IPS-NIHi7 (cell line): Measurements from ENCODE around the gene FAM241A.
"Not testable (repeated sequence)": the region's sequence is repeated elsewhere in the genome, so short reads cannot be mapped to it uniquely, and the experiment has no call there.

ENCODE experiments used
- DNase-seq: peaks from one replicate; pipeline ENCODE4 v3.0.0; 2012; ENCODE audit warnings: mixed read lengths; ENCODE audit errors: extremely low spot score

Gene FAM241A

DNA sequence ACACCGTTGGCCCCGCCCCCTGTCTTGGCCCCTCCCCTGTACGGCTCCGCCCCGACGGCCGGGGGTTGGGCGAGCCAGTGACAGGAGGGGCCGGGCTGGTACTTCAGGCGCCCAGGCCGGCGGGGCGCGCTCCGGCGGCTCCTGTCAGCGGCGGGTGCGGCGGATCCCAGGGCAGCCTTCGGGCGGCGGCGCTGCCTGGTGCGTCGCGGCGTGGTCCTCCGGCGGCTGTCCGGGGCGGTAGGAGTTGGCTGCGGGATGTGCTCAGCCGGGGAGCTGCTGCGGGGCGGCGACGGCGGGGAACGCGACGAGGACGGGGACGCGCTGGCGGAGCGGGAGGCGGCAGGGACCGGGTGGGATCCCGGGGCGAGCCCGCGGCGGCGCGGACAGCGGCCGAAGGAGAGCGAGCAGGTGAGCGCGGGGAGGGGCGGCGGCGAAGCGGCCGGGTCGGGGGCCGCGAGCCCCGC is at the start of gene FAM241A:
TSS of gene FAM241A (plus strand) at position 129 of the 464 bp plus-strand sequence. CDS start at position 256, 127 bp downstream.
- DNase-seq, result peak; percentile 98

GRCh38 chr4:112098841-112099530 is 46.3 kb upstream of the FAM241A start:
- DNase-seq, result no peak

DNA sequence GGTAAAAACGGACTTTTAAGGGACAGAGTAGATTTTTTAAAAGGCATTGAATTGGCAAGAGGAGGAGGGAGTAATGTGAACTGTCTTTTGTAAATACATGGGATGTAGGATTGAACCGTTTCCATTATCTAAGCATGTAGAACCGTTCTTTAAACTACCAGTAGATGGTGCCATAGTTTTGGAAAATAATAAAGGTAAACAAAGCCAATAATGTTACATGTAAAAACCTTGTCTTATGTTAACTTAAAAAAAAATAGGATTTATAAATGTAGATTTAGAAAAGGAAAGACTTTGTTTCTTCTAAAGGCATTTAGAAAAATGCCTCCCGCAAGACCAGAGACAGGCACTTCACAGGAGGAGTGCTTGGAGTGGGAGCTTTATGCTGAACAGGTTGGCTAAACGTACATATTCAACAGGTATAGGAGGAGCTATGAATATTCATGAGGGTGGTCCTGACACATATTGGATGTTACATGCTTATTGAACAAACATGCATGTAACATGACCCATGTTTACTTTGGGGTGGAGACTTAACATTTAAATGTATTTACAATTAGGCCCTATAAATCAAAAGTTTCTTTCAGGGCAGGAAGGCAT is 45.5 kb upstream of the FAM241A start:
- peak; percentile 48 for DNase-seq

GRCh38 chr4:112102875-112103370 is 42.3 kb upstream of the FAM241A start:
- no peak for DNase-seq

DNA sequence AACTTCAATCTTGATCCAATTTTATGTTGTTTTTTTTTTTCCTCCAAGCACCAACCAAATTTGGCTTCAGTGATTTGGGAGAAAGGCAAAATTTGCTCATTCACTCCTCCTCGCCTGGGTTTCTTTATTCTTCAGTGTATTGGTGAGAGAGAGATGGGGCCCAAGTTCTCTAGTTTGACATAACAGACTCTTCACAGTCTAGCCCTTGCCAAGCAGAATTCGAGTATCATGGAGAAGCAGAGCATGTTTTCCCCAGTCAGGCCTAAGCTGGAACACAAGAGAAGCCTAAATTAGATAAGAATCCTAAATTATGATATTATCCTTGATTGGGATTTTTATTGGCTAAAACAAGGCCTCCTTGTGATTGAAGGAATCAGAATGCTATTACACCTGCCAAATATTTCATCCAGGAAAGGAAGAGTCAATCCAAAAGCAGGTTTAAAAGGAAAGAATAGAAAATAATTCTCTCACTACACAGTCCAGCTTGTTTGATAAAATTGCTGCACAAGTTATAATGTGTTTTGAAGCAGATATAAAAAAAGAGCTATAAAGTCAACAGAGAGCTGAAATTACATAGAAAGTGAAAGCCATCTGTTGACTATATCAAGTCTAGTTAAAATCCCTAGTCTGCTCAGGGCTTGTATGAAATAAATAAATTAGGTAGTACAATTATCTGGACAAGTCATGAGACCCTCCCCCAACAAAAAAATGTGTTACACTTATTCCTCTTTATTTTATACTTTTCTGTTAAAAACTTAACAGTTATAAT is 39.9 kb upstream of the FAM241A start:
- DNase-seq, result no peak

GRCh38 chr4:112109360-112110058 is 35.7 kb upstream of the FAM241A start:
- DNase-seq, result no peak

GRCh38 chr4:112110059-112110425 is 35.2 kb upstream of the FAM241A start:
- DNase-seq, result no peak

GRCh38 chr4:112111306-112111705 is 33.9 kb upstream of the FAM241A start:
- DNase-seq, result no peak

DNA sequence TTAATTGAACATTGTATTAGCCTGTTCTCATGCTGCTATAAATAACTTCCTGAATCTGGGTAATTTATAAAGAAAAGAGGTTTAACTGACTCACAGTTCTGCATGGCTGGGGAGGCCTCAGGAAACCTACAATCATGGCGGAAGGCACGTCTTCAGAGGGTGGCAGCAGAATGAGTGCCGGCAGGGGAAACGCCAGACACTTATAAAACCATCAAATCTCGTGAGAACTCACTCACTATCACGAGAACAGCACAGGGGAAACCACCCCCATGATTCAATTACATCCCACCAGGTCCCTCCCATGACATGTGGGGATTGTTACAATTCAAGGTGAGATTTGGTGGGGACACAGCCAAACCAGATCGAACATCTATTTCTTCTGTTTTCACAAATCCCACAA is 33.2 kb upstream of the FAM241A start:
- DNase-seq, result not testable (repeated sequence)

- no peak for DNase-seq
Measured at GRCh38 chr4:112112590-112113170, 32.6 kb upstream of the FAM241A start.

DNA sequence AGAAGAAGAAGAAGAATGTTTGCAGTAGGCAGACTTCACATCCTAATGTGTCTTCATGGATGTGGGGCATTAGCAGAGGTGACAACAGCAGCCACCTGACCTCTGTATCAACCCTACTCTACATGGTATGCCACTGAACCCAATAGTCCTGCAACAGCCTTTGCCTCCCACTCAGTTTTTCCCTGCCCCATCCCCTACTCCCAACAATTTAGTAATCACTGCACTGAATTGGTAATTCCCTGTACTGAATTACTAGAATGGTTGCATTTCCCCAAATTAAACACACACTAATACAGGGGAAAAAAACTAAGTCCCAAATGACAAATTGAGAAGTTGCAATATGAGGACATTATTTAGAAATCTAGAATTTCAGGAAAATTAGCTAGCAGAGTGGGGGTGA is 31.4 kb upstream of the FAM241A start:
- DNase-seq, result no peak

GRCh38 chr4:112114452-112114851 is 30.8 kb upstream of the FAM241A start:
- DNase-seq, result no peak

DNA sequence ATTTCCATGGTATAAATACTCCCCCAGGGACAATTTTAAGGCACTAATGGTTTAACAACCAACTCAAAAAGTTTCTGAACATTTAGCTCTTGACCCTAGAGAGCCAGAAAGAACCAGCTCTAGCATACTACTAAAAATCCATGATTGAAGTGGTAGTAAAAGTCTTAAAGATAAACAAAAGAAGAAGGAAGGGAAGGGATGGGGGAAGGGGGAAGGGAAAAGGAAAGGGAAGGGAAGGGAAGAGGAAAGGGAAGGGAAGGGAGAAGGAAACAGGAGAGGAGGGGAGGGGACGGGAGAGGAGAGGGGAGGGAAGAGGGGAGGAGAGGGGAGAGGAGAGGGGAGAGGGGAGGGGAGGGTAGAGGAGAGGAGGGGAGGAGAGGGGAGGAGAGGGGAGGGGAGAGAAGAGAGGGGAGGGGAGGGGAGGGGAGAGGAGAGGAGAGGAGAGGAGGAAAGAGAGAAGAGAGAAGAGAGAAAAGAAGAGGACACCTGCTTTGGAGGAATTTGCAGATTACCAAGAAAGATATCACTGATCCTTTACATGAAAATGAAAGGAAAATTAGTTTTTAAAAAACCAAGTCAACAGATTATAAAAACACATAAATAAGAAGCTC is 26.4 kb upstream of the FAM241A start:
- DNase-seq, result no peak

DNA sequence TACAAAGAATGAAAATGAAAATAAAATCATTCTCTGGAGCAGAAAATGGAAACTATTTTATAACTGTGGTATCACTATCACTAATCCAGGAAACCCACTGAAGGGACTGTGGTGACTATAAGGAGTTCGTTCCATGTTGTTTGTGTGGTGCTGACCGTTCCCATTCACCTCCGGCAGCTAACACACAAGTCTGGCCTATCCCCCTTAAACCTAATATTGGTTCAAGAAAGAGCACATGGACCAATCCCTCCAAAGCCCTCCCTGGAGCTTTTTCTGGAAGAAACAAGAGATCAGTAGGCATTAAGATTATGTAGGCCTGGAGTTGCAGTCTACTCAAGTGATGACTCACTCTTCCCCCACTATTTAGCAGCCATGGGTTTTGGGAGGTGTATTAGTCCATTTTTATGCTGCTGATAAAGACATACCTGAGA is 25.9 kb upstream of the FAM241A start:
- no peak for DNase-seq

DNA sequence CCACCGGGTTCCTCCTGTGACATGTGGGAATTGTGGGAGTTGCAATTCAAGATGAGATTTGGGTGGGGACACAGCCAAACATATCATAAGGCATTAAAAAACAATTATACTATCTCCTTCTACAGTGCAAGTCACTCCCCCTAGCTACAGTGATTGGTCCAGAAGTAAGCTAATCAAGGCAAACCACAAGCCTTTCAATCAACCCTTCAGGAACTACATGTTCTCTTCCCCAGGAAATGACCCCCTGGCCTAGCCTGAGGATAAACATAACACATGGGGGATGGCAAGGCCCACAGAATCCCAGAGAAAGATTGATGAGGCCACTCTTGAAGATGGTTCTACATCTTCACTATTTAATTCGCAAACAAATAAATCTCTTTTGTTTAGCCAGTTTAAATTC is 25.2 kb upstream of the FAM241A start:
- no peak for DNase-seq

DNA sequence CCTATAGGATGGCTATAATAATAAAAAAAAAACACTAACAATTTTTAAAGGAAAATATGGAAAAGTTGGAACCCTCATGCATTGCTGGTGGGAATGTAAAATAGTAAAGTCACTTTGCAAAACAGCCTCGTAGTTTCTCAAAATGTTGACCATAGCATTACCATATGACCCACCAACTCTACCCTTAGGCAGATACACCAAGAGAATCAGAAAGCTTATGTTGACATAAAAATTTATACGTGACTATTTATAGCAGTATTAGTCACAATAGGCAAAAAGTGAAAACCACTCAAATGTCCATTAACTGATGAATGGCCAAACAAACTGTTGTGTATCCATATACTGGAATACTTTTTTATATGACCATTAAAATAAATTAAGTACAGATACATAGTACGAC is 19.8 kb upstream of the FAM241A start:
- no peak for DNase-seq

- DNase-seq, result no peak
Measured at GRCh38 chr4:112127048-112127637, 18.1 kb upstream of the FAM241A start.

DNA sequence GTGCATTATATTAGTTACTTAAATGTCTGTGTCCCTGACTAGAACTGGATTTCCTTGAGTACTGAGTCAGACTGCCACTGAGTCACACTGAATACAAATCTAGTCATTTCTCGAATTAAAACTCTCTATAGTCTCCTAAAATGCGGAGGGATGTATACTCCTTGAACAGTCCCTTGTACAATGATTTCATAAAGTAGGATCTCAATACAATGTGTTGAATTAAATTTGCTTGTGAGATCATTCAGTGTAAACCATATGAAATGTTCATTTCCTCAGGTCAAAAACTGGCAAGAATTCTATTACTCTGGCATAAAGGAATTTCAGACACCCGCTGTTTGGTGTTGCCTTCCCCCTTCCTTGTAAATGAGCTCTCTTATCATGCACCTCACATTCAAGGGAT is 17.5 kb upstream of the FAM241A start:
- DNase-seq, result no peak

DNA sequence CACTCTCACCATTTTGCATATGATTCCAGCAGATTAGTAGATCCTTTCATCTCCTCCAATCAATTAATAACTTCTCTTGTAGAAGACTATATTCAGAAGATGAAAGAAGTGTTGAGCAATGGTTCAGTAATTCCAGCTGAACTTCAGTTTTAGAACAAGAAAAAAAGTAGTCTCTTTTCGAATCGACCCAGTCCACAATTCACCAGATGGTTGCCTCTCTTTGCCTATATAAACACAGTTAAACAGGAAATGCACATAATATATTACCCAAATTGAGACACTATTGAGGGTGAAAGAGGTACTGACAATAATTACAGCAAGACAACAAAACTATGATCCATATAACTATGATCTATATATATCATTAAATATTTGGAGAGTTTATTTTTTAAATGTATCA is 16.8 kb upstream of the FAM241A start:
- no peak for DNase-seq

DNA sequence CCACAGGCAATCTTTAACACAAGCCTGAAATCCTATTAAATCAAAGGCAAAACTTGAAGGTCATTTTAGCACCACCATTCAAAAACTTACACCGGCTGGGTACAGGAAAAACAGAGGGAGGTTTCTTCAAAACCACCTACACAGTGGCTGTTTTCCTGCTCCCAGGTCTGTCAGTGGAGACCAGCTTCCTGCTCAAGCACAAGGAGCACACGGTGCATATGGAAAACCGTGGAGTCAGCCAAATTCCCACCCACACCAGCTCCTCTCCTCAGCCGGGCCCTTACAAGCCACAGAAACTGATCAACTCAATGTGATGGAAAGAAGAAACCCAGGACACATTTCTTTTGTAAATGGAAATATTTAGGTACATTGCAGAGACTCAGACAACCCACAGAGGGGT is 14.3 kb upstream of the FAM241A start:
- DNase-seq, result peak; percentile 60

DNA sequence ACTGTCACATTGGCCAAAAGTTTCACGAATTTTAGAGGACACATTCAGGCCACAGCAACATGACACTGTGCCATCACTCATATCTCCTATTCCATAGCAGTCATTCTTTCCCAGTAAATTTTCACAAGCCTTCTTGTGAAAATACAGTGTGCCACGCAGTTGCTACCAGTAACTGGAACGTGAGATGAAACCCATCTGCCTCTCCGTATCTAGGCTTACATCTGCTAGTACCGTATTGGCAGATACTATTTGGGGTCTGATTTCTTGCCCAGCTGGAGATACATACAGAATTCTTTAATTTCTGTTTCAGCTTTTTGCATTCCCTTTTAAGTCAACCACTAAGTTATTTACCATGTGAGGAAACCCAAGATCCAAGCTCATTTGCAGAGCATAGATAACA is 8.7 kb upstream of the FAM241A start:
- DNase-seq, result no peak
